Ishikawa (cell line): ENCODE measurements around the gene LRCOL1.

Experiments used
- CEBPB ChIP-seq: IDR thresholded peaks from 2 replicates; pipeline ENCODE4 v1.6.1; 2012
- CREB1 ChIP-seq: IDR thresholded peaks from 2 replicates; pipeline ENCODE4 v1.6.1; 2012; ENCODE audit warnings: low read depth
- EGR1 ChIP-seq: IDR thresholded peaks from 2 replicates; pipeline ENCODE4 v1.6.1; 2012
- EP300 ChIP-seq: IDR thresholded peaks from 2 replicates; pipeline ENCODE4 v1.6.1; 2012; ENCODE audit warnings: borderline replicate concordance
- FOXM1 ChIP-seq: IDR thresholded peaks from 2 replicates; pipeline ENCODE4 v1.6.1; 2012; ENCODE audit warnings: low read depth, borderline replicate concordance
- MAX ChIP-seq: IDR thresholded peaks from 2 replicates; pipeline ENCODE4 v1.6.1; 2012
- NFIC ChIP-seq: IDR thresholded peaks from 2 replicates; pipeline ENCODE4 v1.6.1; 2012
- RAD21 ChIP-seq: IDR thresholded peaks from 2 replicates; pipeline ENCODE4 v1.6.1; 2012; ENCODE audit warnings: low read depth
- REST ChIP-seq: IDR thresholded peaks from 2 replicates; pipeline ENCODE4 v1.6.1; 2012; ENCODE audit warnings: low read depth, mild to moderate bottlenecking
- TAF1 ChIP-seq: IDR thresholded peaks from 2 replicates; pipeline ENCODE4 v1.6.1; 2012; ENCODE audit warnings: low read depth, mild to moderate bottlenecking
- TCF12 ChIP-seq: IDR thresholded peaks from 2 replicates; pipeline ENCODE4 v1.6.1; 2012; ENCODE audit warnings: low read depth
- TEAD4 ChIP-seq: IDR thresholded peaks from 2 replicates; pipeline ENCODE4 v1.6.1; 2012
- YY1 ChIP-seq: IDR thresholded peaks from 2 replicates; pipeline ENCODE4 v1.6.1; 2012; ENCODE audit warnings: low read depth
- ZBTB7A ChIP-seq: IDR thresholded peaks from 2 replicates; pipeline ENCODE4 v1.6.1; 2012; ENCODE audit warnings: low read depth
- TF ChIP-seq, protein P1 (sequence below): IDR thresholded peaks from 2 replicates; pipeline ENCODE4 v1.6.1; 2012

LRCOL1 gene

GRCh38 chr12:132581348-132582057 lies 28.9 kb downstream of the LRCOL1 start:
- TF ChIP-seq ZBTB7A (no peak), CEBPB (no peak), FOXM1 (no peak), CREB1 (no peak), RAD21 (no peak)

GRCh38 chr12:132580701-132581292 lies 29.6 kb downstream of the LRCOL1 start:
- TF ChIP-seq TAF1 (no peak), EP300 (no peak)

DNA sequence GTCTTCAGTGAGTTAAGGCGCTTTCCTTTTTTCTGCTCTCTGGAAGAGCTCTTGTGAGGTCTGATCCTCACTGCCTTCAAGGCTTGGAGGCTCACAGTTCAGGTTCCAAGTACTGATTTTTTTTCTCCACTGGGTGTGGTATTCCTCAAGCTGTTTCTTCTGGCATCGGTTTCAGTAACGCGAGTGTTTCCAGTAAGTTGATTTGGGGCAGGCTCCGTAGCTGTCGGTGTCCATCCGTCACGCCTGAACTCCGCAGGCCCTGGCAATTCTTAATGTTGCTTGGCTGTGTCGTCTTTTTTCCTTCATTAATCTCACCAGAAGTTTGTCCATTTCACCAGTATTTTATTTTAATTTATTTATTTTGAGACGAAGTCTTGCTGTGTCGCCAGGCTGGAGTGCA lies 30.6 kb downstream of the LRCOL1 start:
- no peak for TF ChIP-seq CREB1
- no peak for TF ChIP-seq NFIC
- no peak for TF ChIP-seq TCF12
- no peak for TF ChIP-seq REST
- TF ChIP-seq MAX: no peak
- no peak for TF ChIP-seq TAF1
- no peak for TF ChIP-seq TEAD4
- no peak for TF ChIP-seq CEBPB
- no peak for TF ChIP-seq EGR1
- TF ChIP-seq FOXM1: no peak
- TF ChIP-seq EP300: no peak
- no peak for TF ChIP-seq ZBTB7A

GRCh38 chr12:132578826-132579225 lies 31.6 kb downstream of the LRCOL1 start:
- TF ChIP-seq RAD21: no peak

- TF ChIP-seq TEAD4 (no peak), YY1 (no peak)
Measured at GRCh38 chr12:132578118-132578517, 32.3 kb downstream of the LRCOL1 start.

DNA sequence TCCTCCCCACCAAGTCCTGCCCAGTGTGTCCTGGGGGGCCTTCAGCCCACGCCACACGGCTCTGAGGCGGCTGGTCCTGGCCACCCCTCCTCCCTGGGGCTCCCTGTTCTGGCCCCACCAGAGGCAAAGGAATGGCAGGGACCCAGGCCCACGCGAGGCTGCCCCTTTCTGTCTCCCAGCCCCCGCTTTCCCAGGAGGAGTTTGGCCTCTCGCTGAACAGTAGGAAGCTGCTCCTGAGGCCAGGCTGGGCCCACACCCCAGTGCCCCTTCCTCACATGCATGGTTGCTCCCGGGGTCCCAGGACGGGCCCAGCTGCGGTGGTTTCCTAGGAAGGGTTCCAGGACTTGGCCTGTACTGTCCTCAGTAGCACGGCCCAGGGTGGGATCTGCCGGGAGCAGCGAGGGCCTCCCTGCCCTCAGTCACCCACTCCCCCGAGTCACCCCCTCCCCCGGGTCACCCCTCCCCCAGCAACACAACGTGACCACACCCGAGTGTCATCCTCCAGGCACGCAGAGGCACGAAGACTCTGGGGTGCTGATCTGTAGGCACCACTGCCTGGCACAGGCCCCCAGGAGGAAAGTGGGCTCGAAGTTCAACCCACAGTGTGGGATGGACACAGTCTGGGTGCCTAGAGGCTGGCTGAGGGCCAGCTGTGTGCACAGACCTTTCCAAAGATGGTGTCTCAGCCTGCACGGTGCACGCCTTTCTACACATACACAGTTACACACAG lies 33.0 kb downstream of the LRCOL1 start:
- no peak for TF ChIP-seq TEAD4
- TF ChIP-seq, protein P1, sequence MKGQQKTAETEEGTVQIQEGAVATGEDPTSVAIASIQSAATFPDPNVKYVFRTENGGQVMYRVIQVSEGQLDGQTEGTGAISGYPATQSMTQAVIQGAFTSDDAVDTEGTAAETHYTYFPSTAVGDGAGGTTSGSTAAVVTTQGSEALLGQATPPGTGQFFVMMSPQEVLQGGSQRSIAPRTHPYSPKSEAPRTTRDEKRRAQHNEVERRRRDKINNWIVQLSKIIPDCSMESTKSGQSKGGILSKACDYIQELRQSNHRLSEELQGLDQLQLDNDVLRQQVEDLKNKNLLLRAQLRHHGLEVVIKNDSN: no peak
- no peak for TF ChIP-seq RAD21
- no peak for TF ChIP-seq ZBTB7A
- no peak for TF ChIP-seq EP300
- no peak for TF ChIP-seq TCF12
- TF ChIP-seq CEBPB: no peak
- TF ChIP-seq EGR1: no peak
- no peak for TF ChIP-seq MAX
- TF ChIP-seq NFIC: no peak
- no peak for TF ChIP-seq TAF1
- no peak for TF ChIP-seq REST
- TF ChIP-seq YY1: no peak
- no peak for TF ChIP-seq CREB1
- no peak for TF ChIP-seq FOXM1

DNA sequence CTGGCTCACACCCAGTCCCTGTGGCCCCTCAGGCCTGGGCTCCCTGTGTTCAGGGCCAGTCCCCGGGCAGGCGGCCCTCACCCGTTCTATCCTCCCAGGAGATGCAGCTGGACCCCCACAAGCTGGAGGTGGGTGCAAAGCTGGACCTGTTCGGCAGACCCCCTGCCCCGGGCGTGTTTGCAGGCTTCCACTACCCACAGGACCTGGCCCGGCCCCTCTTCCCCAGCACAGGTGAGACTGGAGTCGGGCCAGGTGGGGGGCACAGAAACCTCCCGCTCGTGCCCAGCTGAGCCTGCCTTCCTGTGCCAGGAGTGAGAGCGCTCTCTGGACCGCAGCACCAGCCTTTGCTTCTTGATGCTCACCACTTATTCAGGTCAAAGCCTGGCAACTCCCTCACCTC lies 33.7 kb downstream of the LRCOL1 start:
- TF ChIP-seq ZBTB7A (no peak), TAF1 (no peak)
